Dendritic cell treated with granulocyte-macrophage colony-stimulating factor and Interleukin-4, amounts not matched to agents 40 ng/mL and 50 ng/mL, for 4 days (primary cell): Measurements from ENCODE around the gene SNRK.

Experiments
- H3K27ac Mint-ChIP-seq: one replicate; pipeline ENCODE4 v1.8.0; 2022; ENCODE audit warnings: mild to moderate bottlenecking, mixed read lengths
- H3K27me3 Mint-ChIP-seq: one replicate; pipeline ENCODE4 v1.8.0; 2022; ENCODE audit warnings: mild to moderate bottlenecking, mixed read lengths
- H3K36me3 Mint-ChIP-seq: one replicate; pipeline ENCODE4 v1.8.0; 2022; ENCODE audit warnings: low read depth, mixed read lengths
- H3K4me1 Mint-ChIP-seq: one replicate; pipeline ENCODE4 v1.8.0; 2022; ENCODE audit warnings: low read depth, mixed read lengths
- H3K4me3 Mint-ChIP-seq: one replicate; pipeline ENCODE4 v1.8.0; 2022; ENCODE audit warnings: mild to moderate bottlenecking, moderate library complexity, mixed read lengths
- H3K9me3 Mint-ChIP-seq: one replicate; pipeline ENCODE4 v1.8.0; 2022; ENCODE audit warnings: mixed read lengths
- intact Hi-C: fragments of 100-400 bp; cut with micrococcal nuclease; formaldehyde crosslinking; loops from one replicate; pipeline ENCODE4 v1.15.0; 2022

SNRK gene

GRCh38 chr3:43331381-43331780, 45.0 kb downstream of the SNRK start:
- intact Hi-C loops = no loop called here
- Mint-ChIP-seq H3K9me3 (peaks cover 15% of the 10 kb centered on the region), H3K27ac (no peak overlapping the region), H3K27me3 (no peaks in the 10 kb centered on the region), H3K36me3 (peaks cover 49% of the 10 kb centered on the region), H3K4me1 (peaks cover 34% of the 10 kb centered on the region), H3K4me3 (no peak overlapping the region)

DNA sequence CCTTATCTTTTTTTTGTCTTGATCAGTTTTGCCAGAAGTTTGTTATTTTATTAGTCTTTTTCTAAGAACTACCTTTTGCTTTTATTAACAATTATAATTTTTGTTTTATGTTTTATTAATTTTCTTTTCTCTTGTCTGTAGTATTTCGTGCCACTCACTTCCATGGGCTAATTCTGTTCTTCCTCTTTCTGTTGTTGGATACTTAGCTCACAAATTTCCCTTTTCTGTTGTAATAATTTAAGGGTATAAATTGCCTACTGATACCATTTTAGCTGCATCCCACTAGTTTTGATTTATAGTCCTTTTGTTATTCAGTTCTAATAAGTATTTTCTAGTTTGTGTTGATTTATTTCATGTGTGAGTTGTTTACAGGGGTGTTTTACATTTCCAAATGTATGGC, 48.6 kb downstream of the SNRK start:
- H3K27me3 Mint-ChIP-seq = no peaks in the 10 kb centered on the region
- intact Hi-C loops = no loop called here
- H3K4me1 Mint-ChIP-seq = peaks cover 6% of the 10 kb centered on the region
- H3K4me3 Mint-ChIP-seq = no peak overlapping the region
- H3K9me3 Mint-ChIP-seq = peaks cover 37% of the 10 kb centered on the region
- peaks cover 76% of the 10 kb centered on the region for H3K36me3 Mint-ChIP-seq
- H3K27ac Mint-ChIP-seq = no peak overlapping the region

GRCh38 chr3:43335799-43336198, 49.5 kb downstream of the SNRK start:
- intact Hi-C loops = no loop called here
- Mint-ChIP-seq H3K36me3 (peaks cover 84% of the 10 kb centered on the region), H3K4me3 (no peak overlapping the region), H3K9me3 (peaks cover 37% of the 10 kb centered on the region), H3K27me3 (no peaks in the 10 kb centered on the region), H3K27ac (no peak overlapping the region), H3K4me1 (peaks cover 6% of the 10 kb centered on the region)

- no peaks in the 10 kb centered on the region for H3K4me1 Mint-ChIP-seq
- intact Hi-C loops = no loop called here
- no peak overlapping the region for H3K4me3 Mint-ChIP-seq
- H3K27ac Mint-ChIP-seq = no peak overlapping the region
- no peaks in the 10 kb centered on the region for H3K27me3 Mint-ChIP-seq
- peaks cover 92% of the 10 kb centered on the region for H3K36me3 Mint-ChIP-seq
- H3K9me3 Mint-ChIP-seq = peaks cover 37% of the 10 kb centered on the region
These were observed 52.0 kb downstream of the SNRK start for GRCh38 chr3:43338295-43338694.

DNA sequence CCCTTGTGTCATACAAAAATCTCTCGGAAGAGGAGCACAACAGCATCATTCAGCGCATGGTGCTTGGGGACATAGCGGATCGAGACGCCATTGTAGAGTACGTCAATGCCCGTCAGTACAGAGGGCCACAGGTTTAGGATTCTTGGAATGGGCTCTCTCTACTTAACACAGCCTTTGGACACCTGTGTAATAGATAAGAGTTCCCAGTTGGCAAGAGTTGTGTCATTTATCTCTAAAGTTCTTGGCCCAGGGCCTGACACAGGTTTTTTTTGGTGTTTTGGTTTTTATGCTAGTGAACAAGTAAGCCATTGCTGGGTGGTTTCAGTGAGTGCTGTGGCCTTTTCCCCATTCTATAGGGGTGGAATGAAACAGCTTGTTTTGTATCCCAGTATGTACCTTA, 54.1 kb downstream of the SNRK start:
- Mint-ChIP-seq H3K27me3 (no peaks in the 10 kb centered on the region), H3K9me3 (peaks cover 32% of the 10 kb centered on the region), H3K4me1 (no peaks in the 10 kb centered on the region), H3K36me3 (peaks cover 97% of the 10 kb centered on the region), H3K4me3 (no peak overlapping the region), H3K27ac (no peak overlapping the region)
- intact Hi-C loops = no loop called here

GRCh38 chr3:43341788-43342187, 55.4 kb downstream of the SNRK start:
- H3K4me3 Mint-ChIP-seq = no peak overlapping the region
- peaks cover 97% of the 10 kb centered on the region for H3K36me3 Mint-ChIP-seq
- H3K27ac Mint-ChIP-seq = no peak overlapping the region
- H3K4me1 Mint-ChIP-seq = no peaks in the 10 kb centered on the region
- peaks cover 18% of the 10 kb centered on the region for H3K9me3 Mint-ChIP-seq
- H3K27me3 Mint-ChIP-seq = no peaks in the 10 kb centered on the region
- intact Hi-C loops = no loop called here

DNA sequence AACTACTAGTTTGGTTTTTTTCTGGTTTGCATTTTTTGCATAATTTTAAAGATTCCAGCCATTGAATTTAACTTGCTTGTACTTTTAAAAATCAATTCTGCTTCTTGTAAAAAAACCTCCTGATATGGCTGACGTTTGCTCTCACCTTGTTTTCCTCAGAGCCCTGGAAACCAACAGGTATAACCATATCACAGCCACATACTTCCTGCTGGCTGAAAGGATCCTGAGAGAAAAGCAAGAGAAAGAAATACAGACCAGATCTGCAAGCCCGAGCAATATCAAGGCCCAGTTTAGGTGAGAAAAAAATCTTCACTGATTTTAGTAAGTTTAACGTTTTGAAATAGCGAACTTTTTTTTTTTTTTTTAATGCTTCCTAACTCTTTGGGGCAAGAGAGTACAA, 56.8 kb downstream of the SNRK start:
- intact Hi-C loops = no loop called here
- Mint-ChIP-seq H3K36me3 (peaks cover 97% of the 10 kb centered on the region), H3K9me3 (peaks cover 16% of the 10 kb centered on the region), H3K27ac (no peak overlapping the region), H3K4me1 (no peaks in the 10 kb centered on the region), H3K27me3 (no peaks in the 10 kb centered on the region), H3K4me3 (no peak overlapping the region)

DNA sequence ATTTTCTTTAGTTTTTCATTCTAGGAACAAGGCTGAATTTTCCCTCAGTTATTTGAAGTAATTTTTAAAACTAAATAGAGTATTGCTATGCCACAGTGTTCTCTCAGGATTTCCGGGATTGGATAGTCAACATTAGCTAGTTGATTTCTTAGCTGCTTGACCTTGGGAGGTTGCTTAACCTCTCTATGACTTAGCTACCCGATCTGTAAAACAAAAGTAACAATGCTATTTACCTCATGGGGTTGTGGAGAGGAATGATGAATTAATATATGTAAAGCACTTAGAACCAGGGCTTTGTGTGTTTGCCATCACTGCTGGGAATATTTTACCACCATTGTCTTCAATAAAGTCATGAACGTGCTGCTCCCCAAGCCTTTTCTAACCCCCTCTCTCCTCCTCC, 57.5 kb downstream of the SNRK start:
- peaks cover 97% of the 10 kb centered on the region for H3K36me3 Mint-ChIP-seq
- H3K4me1 Mint-ChIP-seq = no peaks in the 10 kb centered on the region
- peaks cover 9% of the 10 kb centered on the region for H3K9me3 Mint-ChIP-seq
- no peaks in the 10 kb centered on the region for H3K27me3 Mint-ChIP-seq
- H3K4me3 Mint-ChIP-seq = no peak overlapping the region
- intact Hi-C loops = no loop called here
- H3K27ac Mint-ChIP-seq = no peak overlapping the region

DNA sequence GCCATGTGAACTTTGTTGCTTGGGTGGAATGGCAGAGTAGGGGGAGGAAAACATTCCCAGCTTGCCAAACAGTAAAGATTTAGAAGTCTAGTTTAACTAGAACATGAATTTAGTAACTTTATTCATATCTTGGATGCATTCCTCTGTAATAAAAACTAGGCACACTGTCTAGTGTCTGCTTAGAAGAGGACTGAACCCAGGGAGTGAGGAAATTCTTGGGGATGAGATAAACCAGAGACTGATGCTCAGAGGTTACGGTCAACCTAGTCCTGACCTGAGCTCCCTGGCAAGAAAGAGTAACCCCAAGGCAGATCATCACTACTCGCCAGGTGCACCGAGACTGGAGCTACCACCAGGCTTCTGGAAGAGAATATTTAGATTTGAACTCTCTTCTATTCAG, 58.2 kb downstream of the SNRK start:
- intact Hi-C loops = no loop called here
- Mint-ChIP-seq H3K9me3 (peaks cover 8% of the 10 kb centered on the region), H3K36me3 (peaks cover 97% of the 10 kb centered on the region), H3K27me3 (no peaks in the 10 kb centered on the region), H3K27ac (no peak overlapping the region), H3K4me3 (no peak overlapping the region), H3K4me1 (no peaks in the 10 kb centered on the region)

GRCh38 chr3:43345246-43345645, 58.9 kb downstream of the SNRK start:
- H3K9me3 Mint-ChIP-seq = peaks cover 8% of the 10 kb centered on the region
- H3K36me3 Mint-ChIP-seq = peaks cover 97% of the 10 kb centered on the region
- H3K27ac Mint-ChIP-seq = no peak overlapping the region
- no peaks in the 10 kb centered on the region for H3K4me1 Mint-ChIP-seq
- H3K4me3 Mint-ChIP-seq = no peak overlapping the region
- intact Hi-C loops = no loop called here
- H3K27me3 Mint-ChIP-seq = no peaks in the 10 kb centered on the region

- no peak overlapping the region for H3K4me3 Mint-ChIP-seq
- H3K36me3 Mint-ChIP-seq = peaks cover 94% of the 10 kb centered on the region
- H3K27me3 Mint-ChIP-seq = no peaks in the 10 kb centered on the region
- intact Hi-C loops = no loop called here
- H3K9me3 Mint-ChIP-seq = peaks cover 9% of the 10 kb centered on the region
- H3K4me1 Mint-ChIP-seq = no peaks in the 10 kb centered on the region
- H3K27ac Mint-ChIP-seq = no peak overlapping the region
These were observed 59.5 kb downstream of the SNRK start for GRCh38 chr3:43345877-43346276.

DNA sequence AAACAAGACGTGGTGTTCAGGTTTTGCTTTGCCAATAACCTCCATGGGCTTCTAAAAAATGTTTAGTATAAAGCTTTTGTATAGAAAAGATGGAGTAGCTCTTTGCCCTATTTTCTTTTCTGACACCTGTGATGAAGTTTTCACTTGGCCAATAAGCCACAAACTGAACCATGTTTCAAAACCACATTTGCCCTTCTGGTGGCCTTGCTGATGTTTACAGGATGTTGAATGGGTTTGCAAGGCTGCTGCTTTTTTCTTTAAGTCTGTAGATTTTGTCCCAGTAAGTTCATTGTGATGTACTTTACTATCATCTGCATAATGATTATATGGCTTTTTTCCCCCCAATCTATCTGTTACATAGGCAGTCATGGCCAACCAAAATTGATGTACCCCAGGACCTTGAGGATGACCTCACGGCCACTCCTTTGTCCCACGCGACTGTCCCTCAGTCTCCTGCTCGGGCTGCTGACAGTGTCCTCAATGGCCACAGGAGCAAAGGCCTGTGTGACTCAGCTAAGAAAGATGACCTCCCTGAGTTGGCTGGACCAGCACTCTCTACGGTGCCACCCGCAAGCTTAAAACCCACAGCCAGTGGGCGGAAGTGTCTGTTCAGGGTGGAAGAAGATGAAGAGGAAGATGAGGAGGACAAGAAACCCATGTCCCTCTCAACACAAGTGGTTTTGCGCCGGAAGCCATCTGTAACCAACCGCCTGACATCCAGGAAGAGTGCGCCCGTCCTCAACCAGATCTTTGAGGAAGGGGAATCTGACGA, 60.8 kb downstream of the SNRK start:
- Mint-ChIP-seq H3K27ac (no peak overlapping the region), H3K9me3 (peaks cover 22% of the 10 kb centered on the region), H3K4me3 (no peak overlapping the region), H3K4me1 (peaks cover 9% of the 10 kb centered on the region), H3K27me3 (no peaks in the 10 kb centered on the region), H3K36me3 (peaks cover 97% of the 10 kb centered on the region)
- intact Hi-C loops = no loop called here

DNA sequence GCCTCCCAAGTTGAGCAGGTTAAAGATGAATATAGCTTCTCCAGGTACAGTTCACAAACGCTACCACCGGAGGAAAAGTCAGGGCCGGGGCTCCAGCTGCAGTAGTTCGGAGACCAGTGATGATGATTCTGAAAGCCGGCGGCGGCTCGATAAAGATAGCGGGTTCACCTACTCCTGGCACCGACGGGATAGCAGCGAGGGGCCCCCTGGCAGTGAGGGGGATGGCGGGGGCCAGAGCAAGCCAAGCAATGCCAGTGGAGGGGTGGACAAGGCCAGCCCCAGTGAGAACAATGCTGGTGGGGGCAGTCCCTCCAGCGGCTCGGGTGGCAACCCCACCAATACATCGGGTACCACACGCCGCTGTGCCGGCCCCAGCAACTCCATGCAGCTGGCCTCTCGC, 61.4 kb downstream of the SNRK start:
- Mint-ChIP-seq H3K9me3 (peaks cover 28% of the 10 kb centered on the region), H3K27ac (no peak overlapping the region), H3K4me3 (no peak overlapping the region), H3K27me3 (no peaks in the 10 kb centered on the region), H3K36me3 (peaks cover 97% of the 10 kb centered on the region), H3K4me1 (peaks cover 9% of the 10 kb centered on the region)
- intact Hi-C loops = no loop called here

- Mint-ChIP-seq H3K4me3 (no peak overlapping the region), H3K27me3 (no peaks in the 10 kb centered on the region), H3K4me1 (peaks cover 9% of the 10 kb centered on the region), H3K27ac (no peak overlapping the region), H3K36me3 (peaks cover 97% of the 10 kb centered on the region), H3K9me3 (peaks cover 34% of the 10 kb centered on the region)
- intact Hi-C loops = no loop called here
These were observed 62.0 kb downstream of the SNRK start for GRCh38 chr3:43348350-43348749.
